PC-9 (cell line): ENCODE results near the gene TRIM5.

Experiments
- EZH2 ChIP-seq: fragments of 200-600 bp; sonication (generic); IDR thresholded peaks from 2 replicates; pipeline ENCODE4 v1.8.0; 2017; ENCODE audit warnings: antibody characterized with exemption, low read depth
- TF ChIP-seq, protein P1 (sequence below): fragments of 200-600 bp; sonication (generic); conservative IDR thresholded peaks from 2 replicates; pipeline ENCODE4 v1.6.1; 2017; ENCODE audit warnings: mixed run types, antibody characterized with exemption, mild to moderate bottlenecking, moderate library complexity

DNA sequence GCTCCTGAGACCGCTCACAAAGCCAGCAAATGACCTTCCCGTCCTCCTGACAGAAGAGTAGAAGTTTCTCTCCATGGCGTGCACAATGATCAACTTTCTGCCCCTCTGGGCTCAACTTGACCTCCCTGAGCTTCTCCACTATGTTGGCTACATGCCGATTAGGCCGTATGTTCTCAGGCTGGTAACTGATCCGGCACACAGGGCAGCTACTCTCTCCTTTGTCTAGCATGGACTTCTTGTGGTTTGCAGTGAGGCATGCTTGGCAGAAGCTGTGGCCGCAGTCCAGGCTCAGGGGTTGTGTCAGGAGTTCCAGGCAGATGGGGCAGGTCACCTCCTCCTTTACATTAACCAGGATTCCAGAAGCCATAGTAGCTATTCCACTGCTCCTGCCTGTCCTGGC is 5.1 kb downstream of the TRIM5 start:
- no peak for TF ChIP-seq EZH2
- TF ChIP-seq, protein P1, sequence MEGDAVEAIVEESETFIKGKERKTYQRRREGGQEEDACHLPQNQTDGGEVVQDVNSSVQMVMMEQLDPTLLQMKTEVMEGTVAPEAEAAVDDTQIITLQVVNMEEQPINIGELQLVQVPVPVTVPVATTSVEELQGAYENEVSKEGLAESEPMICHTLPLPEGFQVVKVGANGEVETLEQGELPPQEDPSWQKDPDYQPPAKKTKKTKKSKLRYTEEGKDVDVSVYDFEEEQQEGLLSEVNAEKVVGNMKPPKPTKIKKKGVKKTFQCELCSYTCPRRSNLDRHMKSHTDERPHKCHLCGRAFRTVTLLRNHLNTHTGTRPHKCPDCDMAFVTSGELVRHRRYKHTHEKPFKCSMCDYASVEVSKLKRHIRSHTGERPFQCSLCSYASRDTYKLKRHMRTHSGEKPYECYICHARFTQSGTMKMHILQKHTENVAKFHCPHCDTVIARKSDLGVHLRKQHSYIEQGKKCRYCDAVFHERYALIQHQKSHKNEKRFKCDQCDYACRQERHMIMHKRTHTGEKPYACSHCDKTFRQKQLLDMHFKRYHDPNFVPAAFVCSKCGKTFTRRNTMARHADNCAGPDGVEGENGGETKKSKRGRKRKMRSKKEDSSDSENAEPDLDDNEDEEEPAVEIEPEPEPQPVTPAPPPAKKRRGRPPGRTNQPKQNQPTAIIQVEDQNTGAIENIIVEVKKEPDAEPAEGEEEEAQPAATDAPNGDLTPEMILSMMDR: no peak
